Posterior cingulate gyrus (tissue), 11 donors: ENCODE results near the gene ATP6V1G2.
"Not testable (repeated sequence)": the region's sequence is repeated elsewhere in the genome, so short reads cannot be mapped to it uniquely, and the experiment has no call there.

ENCODE experiments used
- DNase-seq, 10 donors: peaks; one replicate each; pipeline versions ENCODE4 v3.0.0 to v3.0.0-alpha.2; 2020 to 2021; ENCODE audit warnings: mixed read lengths in 3 of 10
- intact Hi-C: fragments of 100-400 bp; cut with DNase I; formaldehyde crosslinking; loops from one replicate; pipeline ENCODE4 v1.15.1; 2023

ATP6V1G2 gene

GRCh38 chr6:31556307-31556706, 9.9 kb upstream of the ATP6V1G2 start:
- intact Hi-C loops: no loop called here
- DNase-seq: no peak

- DNase-seq: peak in 1 of 10 donors; percentile 27
- intact Hi-C loops: not testable (repeated sequence)
Observed at GRCh38 chr6:31551371-31551770, 5.0 kb upstream of the ATP6V1G2 start.

GRCh38 chr6:31548544-31548873, 2.1 kb upstream of the ATP6V1G2 start:
- intact Hi-C loops: loop anchor here (10.0 kb wide), 3 partner anchors 246 to 406 kb away; partner anchors contain the start of genes NELFE, NEU1, SKIC2 and VARS1
- no peak for DNase-seq

GRCh38 chr6:31547727-31548543, 1.5 kb upstream of the ATP6V1G2 start:
- DNase-seq: peak in 1 of 10 donors; percentile 72
- intact Hi-C loops: loop anchor here (10.0 kb wide), 3 partner anchors 247 to 407 kb away; partner anchors contain the start of genes NELFE, NEU1, SKIC2 and VARS1

GRCh38 chr6:31546958-31547726, 734 bp upstream of the ATP6V1G2 start, which contains the start of gene NFKBIL1:
Gene NFKBIL1 (plus strand): TSS chr6:31547608. CDS start chr6:31547695, 87 bp downstream.
- DNase-seq: peak; percentile 96 to 99 (median 98)

GRCh38 chr6:31545291-31545690, 1.1 kb downstream of the ATP6V1G2 start:
- intact Hi-C loops: loop anchor here (10.0 kb wide), 3 partner anchors 250 to 410 kb away; partner anchors contain the start of genes NELFE, NEU1, SKIC2 and VARS1
- no peak for DNase-seq

More at GRCh38 chr6:31546958-31547726, 734 bp upstream of the ATP6V1G2 start, which contains the start of gene NFKBIL1:
- intact Hi-C loops: loop anchor here (1.0 to 10.0 kb wide), 4 partner anchors 51 to 408 kb away; partner anchors contain the start of genes NELFE, NEU1, SKIC2 and VARS1

- no peak for DNase-seq
- intact Hi-C loops: loop anchor here (5.0 to 10.0 kb wide), 4 partner anchors 118 to 410 kb away; partner anchors contain the start of genes C6orf47, GPANK1, NELFE and NEU1
Observed at GRCh38 chr6:31544676-31545075, 1.7 kb downstream of the ATP6V1G2 start.

- intact Hi-C loops: loop anchor here (5.0 to 10.0 kb wide), 4 partner anchors 119 to 411 kb away; partner anchors contain the start of genes C6orf47, GPANK1, NELFE and NEU1
- DNase-seq: no peak
Observed at GRCh38 chr6:31543639-31544038, 2.8 kb downstream of the ATP6V1G2 start.

- intact Hi-C loops: loop anchor here (5.0 to 10.0 kb wide), 4 partner anchors 120 to 413 kb away; partner anchors contain the start of genes C6orf47, GPANK1, NELFE and NEU1
- peak; percentile 93 to 99 (median 96) for DNase-seq
Observed at GRCh38 chr6:31541658-31542521, 4.5 kb downstream of the ATP6V1G2 start, which contains the start of gene DDX39B. Gene DDX39B (minus strand): TSS chr6:31542003. CDS start chr6:31540532, 1,471 bp downstream.

- intact Hi-C loops: loop anchor here (5.0 to 10.0 kb wide), 4 partner anchors 121 to 414 kb away; partner anchors contain the start of genes C6orf47, GPANK1, NELFE and NEU1
- no peak for DNase-seq
Observed at GRCh38 chr6:31541059-31541657, 5.2 kb downstream of the ATP6V1G2 start.

GRCh38 chr6:31540640-31541039, 5.8 kb downstream of the ATP6V1G2 start:
- no peak for DNase-seq
- intact Hi-C loops: loop anchor here (5.0 to 10.0 kb wide), 4 partner anchors 122 to 414 kb away; partner anchors contain the start of genes C6orf47, GPANK1, NELFE and NEU1

GRCh38 chr6:31538805-31539400, 7.5 kb downstream of the ATP6V1G2 start:
- intact Hi-C loops: no loop called here
- no peak for DNase-seq

- DNase-seq: no peak
- intact Hi-C loops: no loop called here
Observed at GRCh38 chr6:31535538-31536324, 10.7 kb downstream of the ATP6V1G2 start.

- DNase-seq: peak in 2 of 10 donors; percentile 76 to 84
- intact Hi-C loops: no loop called here
Observed at GRCh38 chr6:31534521-31535040, 11.8 kb downstream of the ATP6V1G2 start.

GRCh38 chr6:31534011-31534410, 12.4 kb downstream of the ATP6V1G2 start:
- intact Hi-C loops: no loop called here
- DNase-seq: peak in 1 of 10 donors; percentile 33

GRCh38 chr6:31533455-31533841, 13.0 kb downstream of the ATP6V1G2 start:
- DNase-seq: no peak
- intact Hi-C loops: no loop called here

GRCh38 chr6:31532644-31533454, 13.6 kb downstream of the ATP6V1G2 start:
- intact Hi-C loops: no loop called here
- no peak for DNase-seq
